PFSK-1 (cell line): ENCODE results near the gene BGN.

ENCODE experiments used
- FOXP2 ChIP-seq: optimal IDR thresholded peaks from 2 replicates; pipeline ENCODE3; 2011; ENCODE audit warnings: borderline replicate concordance, control low read depth, inconsistent platforms; ENCODE audit not compliant: insufficient read depth; ENCODE audit errors: extremely low read length, extremely low read depth
- POLR2AphosphoS5 ChIP-seq: IDR thresholded peaks from 2 replicates; pipeline ENCODE4 v1.6.1; 2012; ENCODE audit warnings: low read depth, mild to moderate bottlenecking, control low read depth, low read length, moderate library complexity
- REST ChIP-seq, 2 experiments: IDR thresholded peaks; 2 replicates each; pipeline versions ENCODE4 v1.6.1 to v1.8.0; 2011 to 2012; ENCODE audit warnings: low read depth in 2 of 2, low read length in 2 of 2, control low read depth in 1 of 2, inconsistent platforms in 1 of 2, mild to moderate bottlenecking in 1 of 2, moderate library complexity in 1 of 2; ENCODE audit not compliant: insufficient read depth in 1 of 2

GRCh38 chrX:153477364-153477857 lies 17.4 kb upstream of the BGN start:
- TF ChIP-seq POLR2AphosphoS5 (no peak), FOXP2 (no peak), REST (IDR thresholded peaks at IDR 0.05; ENCODE audit: insufficient read depth in 1 of 2, low read depth in 2 of 2, low read length in 2 of 2) (no peak)
